ENCODE data around the gene PTPA. TPM values are rescaled to one million over a fixed set of nuclear protein-coding genes. Genes with fewer than 3 reads are reported as not detected.
A peak's percentile ranks its signal among the peaks of the same experiment; 100 is the strongest.

The PTPA gene
- total and polyA plus RNA-seq, 9 of the 15 experiments (the other 6 are each of a cell fraction or from before 2014, with no cell fraction given), result 1.7 to 121 (median 72.6) TPM

DNA sequence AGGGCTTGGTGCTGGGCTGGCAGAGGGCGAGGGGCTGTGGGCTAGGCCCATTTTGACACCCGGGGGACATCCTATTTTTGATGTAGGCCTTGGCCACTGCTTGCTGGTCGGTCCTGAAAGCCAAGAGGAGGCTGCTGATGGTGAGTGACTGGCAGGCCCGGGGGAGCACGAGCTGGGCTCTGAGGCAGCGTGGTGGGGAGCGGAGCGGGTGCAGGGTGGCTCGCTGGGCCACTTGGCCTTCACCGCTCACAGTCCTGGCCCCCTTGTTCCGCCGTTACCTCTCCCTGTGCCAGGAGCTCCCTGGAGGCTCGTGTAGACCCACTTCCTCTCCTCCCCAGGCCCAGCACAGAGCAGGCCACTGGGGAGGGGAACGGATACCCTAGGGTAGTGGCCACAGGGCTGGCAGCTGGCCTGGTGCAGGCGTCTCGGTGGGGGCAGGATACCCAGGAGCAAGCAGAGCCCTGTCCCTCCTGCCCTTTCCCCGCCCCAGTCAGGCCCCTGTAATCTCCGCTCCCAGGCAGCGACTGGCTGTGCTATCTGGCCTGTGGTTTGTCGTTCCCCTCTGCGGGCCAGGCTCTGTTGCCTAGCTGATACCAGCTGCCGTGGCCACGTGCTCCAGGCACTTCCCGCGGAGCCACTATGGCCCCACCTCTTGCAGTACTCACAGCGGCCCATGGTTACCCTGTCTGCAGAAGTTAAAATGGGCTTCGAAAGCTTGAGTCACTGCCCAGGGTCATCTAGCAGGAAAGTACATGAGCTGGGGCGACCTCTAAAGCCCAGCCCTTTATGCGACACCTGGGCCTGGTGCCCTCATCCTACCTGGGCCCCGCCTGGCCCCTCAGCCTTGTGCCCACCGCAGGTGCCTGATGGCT is 42.0 kb upstream of the PTPA start (continued):
- TF ChIP-seq KAT2B (IDR thresholded peaks at IDR 0.05; ENCODE audit: low read depth, low read length) (no peak), ZNF696 (CRISPR knock-in tag; conservative IDR thresholded peaks at IDR 0.05) (no peak), NFYB (IDR thresholded peaks at IDR 0.05; ENCODE audit: extremely low read depth, insufficient read length) (no peak), RBM22 (IDR thresholded peaks at IDR 0.05; ENCODE audit: low read depth, low read length, poor library complexity, severe bottlenecking) (peak; percentile 69), ESRRB (CRISPR knock-in tag; IDR thresholded peaks at IDR 0.05; ENCODE audit: borderline replicate concordance) (no peak), POLR2AphosphoS2 (IDR thresholded peaks at IDR 0.05; ENCODE audit: low read length) (peak; percentile 60; the same call in 1 of the 2 replicates), ATF3 (IDR thresholded peaks at IDR 0.05) (peak; percentile 52), ATF3 (CRISPR knock-in tag; conservative IDR thresholded peaks at IDR 0.05) (peak; percentile 38), EGR1 (conservative IDR thresholded peaks at IDR 0.05) (peak; percentile 26; the same call in 1 of the 2 replicates), SRSF7 (optimal IDR thresholded peaks at IDR 0.05; ENCODE audit: low read depth, low read length) (no peak), CC2D1A (IDR thresholded peaks at IDR 0.05) (peak; percentile 97), ZNF655 (CRISPR knock-in tag; IDR thresholded peaks at IDR 0.05) (no peak), C11orf30 (IDR thresholded peaks at IDR 0.05; ENCODE audit: low read depth) (no peak), DDX20 (tag; IDR thresholded peaks at IDR 0.05; ENCODE audit: low read depth) (no peak)
- TF ChIP-seq, protein P1, sequence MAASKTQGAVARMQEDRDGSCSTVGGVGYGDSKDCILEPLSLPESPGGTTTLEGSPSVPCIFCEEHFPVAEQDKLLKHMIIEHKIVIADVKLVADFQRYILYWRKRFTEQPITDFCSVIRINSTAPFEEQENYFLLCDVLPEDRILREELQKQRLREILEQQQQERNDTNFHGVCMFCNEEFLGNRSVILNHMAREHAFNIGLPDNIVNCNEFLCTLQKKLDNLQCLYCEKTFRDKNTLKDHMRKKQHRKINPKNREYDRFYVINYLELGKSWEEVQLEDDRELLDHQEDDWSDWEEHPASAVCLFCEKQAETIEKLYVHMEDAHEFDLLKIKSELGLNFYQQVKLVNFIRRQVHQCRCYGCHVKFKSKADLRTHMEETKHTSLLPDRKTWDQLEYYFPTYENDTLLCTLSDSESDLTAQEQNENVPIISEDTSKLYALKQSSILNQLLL (CRISPR knock-in tag; IDR thresholded peaks at IDR 0.05; ENCODE audit: borderline replicate concordance), result no peak
- TF ChIP-seq, protein P2, sequence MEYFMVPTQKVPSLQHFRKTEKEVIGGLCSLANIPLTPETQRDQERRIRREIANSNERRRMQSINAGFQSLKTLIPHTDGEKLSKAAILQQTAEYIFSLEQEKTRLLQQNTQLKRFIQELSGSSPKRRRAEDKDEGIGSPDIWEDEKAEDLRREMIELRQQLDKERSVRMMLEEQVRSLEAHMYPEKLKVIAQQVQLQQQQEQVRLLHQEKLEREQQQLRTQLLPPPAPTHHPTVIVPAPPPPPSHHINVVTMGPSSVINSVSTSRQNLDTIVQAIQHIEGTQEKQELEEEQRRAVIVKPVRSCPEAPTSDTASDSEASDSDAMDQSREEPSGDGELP (CRISPR knock-in tag; IDR thresholded peaks at IDR 0.05; ENCODE audit: borderline replicate concordance), result peak; percentile 99
- TF ChIP-seq, protein P3, sequence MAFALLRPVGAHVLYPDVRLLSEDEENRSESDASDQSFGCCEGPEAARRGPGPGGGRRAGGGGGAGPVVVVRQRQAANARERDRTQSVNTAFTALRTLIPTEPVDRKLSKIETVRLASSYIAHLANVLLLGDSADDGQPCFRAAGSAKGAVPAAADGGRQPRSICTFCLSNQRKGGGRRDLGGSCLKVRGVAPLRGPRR (CRISPR knock-in tag; IDR thresholded peaks at IDR 0.05), result no peak
- TF ChIP-seq, protein P4, sequence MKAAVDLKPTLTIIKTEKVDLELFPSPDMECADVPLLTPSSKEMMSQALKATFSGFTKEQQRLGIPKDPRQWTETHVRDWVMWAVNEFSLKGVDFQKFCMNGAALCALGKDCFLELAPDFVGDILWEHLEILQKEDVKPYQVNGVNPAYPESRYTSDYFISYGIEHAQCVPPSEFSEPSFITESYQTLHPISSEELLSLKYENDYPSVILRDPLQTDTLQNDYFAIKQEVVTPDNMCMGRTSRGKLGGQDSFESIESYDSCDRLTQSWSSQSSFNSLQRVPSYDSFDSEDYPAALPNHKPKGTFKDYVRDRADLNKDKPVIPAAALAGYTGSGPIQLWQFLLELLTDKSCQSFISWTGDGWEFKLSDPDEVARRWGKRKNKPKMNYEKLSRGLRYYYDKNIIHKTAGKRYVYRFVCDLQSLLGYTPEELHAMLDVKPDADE (conservative IDR thresholded peaks at IDR 0.05; ENCODE audit: control insufficient read depth, low read depth, low read length), result peak; percentile 98
- TF ChIP-seq, protein P5, sequence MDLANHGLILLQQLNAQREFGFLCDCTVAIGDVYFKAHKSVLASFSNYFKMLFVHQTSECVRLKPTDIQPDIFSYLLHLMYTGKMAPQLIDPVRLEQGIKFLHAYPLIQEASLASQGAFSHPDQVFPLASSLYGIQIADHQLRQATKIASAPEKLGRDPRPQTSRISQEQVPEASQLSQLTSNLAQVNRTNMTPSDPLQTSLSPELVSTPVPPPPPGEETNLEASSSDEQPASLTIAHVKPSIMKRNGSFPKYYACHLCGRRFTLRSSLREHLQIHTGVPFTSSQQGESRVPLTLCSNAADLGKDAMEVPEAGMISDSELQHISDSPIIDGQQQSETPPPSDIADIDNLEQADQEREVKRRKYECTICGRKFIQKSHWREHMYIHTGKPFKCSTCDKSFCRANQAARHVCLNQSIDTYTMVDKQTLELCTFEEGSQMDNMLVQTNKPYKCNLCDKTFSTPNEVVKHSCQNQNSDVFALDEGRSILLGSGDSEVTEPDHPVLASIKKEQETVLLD (IDR thresholded peaks at IDR 0.05), result peak; percentile 59; the same call in 1 of the 2 replicates
